Measurements from ENCODE around the gene KDM4B.

Gene KDM4B

GRCh38 chr19:4967738-4968461 lies 1.0 kb upstream of the KDM4B start:
- no peak for TF ChIP-seq CTCF (IDR thresholded peaks at IDR 0.05; ENCODE audit: control insufficient read depth, insufficient read depth, low read depth, low read length, missing control alignments)
- H3K4me3 ChIP-seq (ENCODE audit: control insufficient read depth, low read depth, low read length): peak overlapping the region; percentile 45
- DNase-seq (ENCODE audit: low read depth): peak; percentile 75

GRCh38 chr19:4969292-4969771 lies 419 bp downstream of the KDM4B start:
- DNase-seq (ENCODE audit: low read depth): no peak
- peak overlapping the region; percentile 76 for H3K4me3 ChIP-seq (ENCODE audit: control insufficient read depth, low read depth, low read length)
- no peak for TF ChIP-seq CTCF (IDR thresholded peaks at IDR 0.05; ENCODE audit: control insufficient read depth, insufficient read depth, low read depth, low read length, missing control alignments)

- no peak for TF ChIP-seq CTCF (IDR thresholded peaks at IDR 0.05; ENCODE audit: control insufficient read depth, insufficient read depth, low read depth, low read length, missing control alignments)
- H3K4me3 ChIP-seq (ENCODE audit: control insufficient read depth, low read depth, low read length): peak overlapping the region; percentile 76
- no peak for DNase-seq (ENCODE audit: low read depth)
Measured at GRCh38 chr19:4969772-4970531, 1.0 kb downstream of the KDM4B start.

GRCh38 chr19:4970558-4971423 lies 1.9 kb downstream of the KDM4B start:
- TF ChIP-seq CTCF (IDR thresholded peaks at IDR 0.05; ENCODE audit: control insufficient read depth, insufficient read depth, low read depth, low read length, missing control alignments): no peak
- DNase-seq (ENCODE audit: low read depth): no peak
- H3K4me3 ChIP-seq (ENCODE audit: control insufficient read depth, low read depth, low read length): peak overlapping the region; percentile 76

- H3K4me3 ChIP-seq (ENCODE audit: control insufficient read depth, low read depth, low read length): peak overlapping the region; percentile 76
- no peak for DNase-seq (ENCODE audit: low read depth)
Measured at GRCh38 chr19:4971424-4971793, 2.5 kb downstream of the KDM4B start.

More at GRCh38 chr19:4971424-4971793, 2.5 kb downstream of the KDM4B start:
- TF ChIP-seq CTCF (IDR thresholded peaks at IDR 0.05; ENCODE audit: control insufficient read depth, insufficient read depth, low read depth, low read length, missing control alignments): no peak
